Measurements from ENCODE around the gene CLIP2. TPM values are rescaled to one million over a fixed set of nuclear protein-coding genes. Genes with fewer than 3 reads are reported as not detected.

The CLIP2 gene
- polyA plus RNA-seq, 3 donors: 1.1 to 5.2 (median 1.3) TPM

GRCh38 chr7:74287303-74288033 lies 1.7 kb upstream of the CLIP2 start:
- no peak overlapping the region for H2AFZ ChIP-seq (ENCODE audit: insufficient read depth, low read depth, low read length, poor library complexity, severe bottlenecking)
- Mint-ChIP-seq H3K36me3 (no peaks in the 10 kb centered on the region), H3K27me3 (ENCODE audit: low read depth in 3 of 3) (peaks cover 2 to 23% (median 14%) of the 10 kb centered on the region in 3 donors), H3K4me3 (no peak overlapping the region), H3K9me3 (no peaks in the 10 kb centered on the region), H3K27ac (no peak overlapping the region), H3K4me1 (peaks cover 43% of the 10 kb centered on the region)
- H4K20me1 ChIP-seq (ENCODE audit: insufficient read depth, low read length): peaks cover 25% of the 10 kb centered on the region
- no peak overlapping the region for H3K4me2 ChIP-seq (replicated peaks; ENCODE audit: extremely low read depth, low read length, poor library complexity, severe bottlenecking)
- H3K4me1 ChIP-seq (ENCODE audit: control insufficient read depth in 1 of 2, insufficient read depth in 2 of 2, low read length in 2 of 2): peaks cover 30 to 33% of the 10 kb centered on the region in 2 donors
- intact Hi-C loops (cut with micrococcal nuclease): loop anchor here (2.0 to 10.0 kb wide), 3 partner anchors 33 to 223 kb away; partner anchors contain the start of gene RFC2 (in 1 of the 2)
- H3K27ac ChIP-seq (ENCODE audit: low read depth in 1 of 2, low read length in 2 of 2): no peak overlapping the region
- no peak for TF ChIP-seq CTCF (IDR thresholded peaks at IDR 0.05)
- H3K27me3 ChIP-seq (ENCODE audit: control insufficient read depth in 2 of 2, insufficient read depth in 2 of 2, low read length in 2 of 2): no peaks in the 10 kb centered on the region
- DNase-seq: no peak
- H3K4me3 ChIP-seq (replicated peaks in 1 of 3; ENCODE audit: low read depth in 2 of 3, low read length in 3 of 3): no peak overlapping the region
- no peak overlapping the region for H3K9ac ChIP-seq (ENCODE audit: insufficient read depth, low read length, poor library complexity, severe bottlenecking)
- H3K79me2 ChIP-seq (ENCODE audit: insufficient read depth, low read length): peaks cover 10% of the 10 kb centered on the region
- WGBS (ENCODE audit: insufficient coverage): 80% methylated on average over 1 of the region's 7 CpGs
- H3K36me3 ChIP-seq (replicated peaks in 1 of 2; ENCODE audit: control insufficient read depth in 1 of 2, insufficient read depth in 2 of 2, low read length in 2 of 2): no peaks in the 10 kb centered on the region
- no peaks in the 10 kb centered on the region for H3K9me3 ChIP-seq (replicated peaks in 1 of 2; ENCODE audit: control insufficient read depth in 1 of 2, insufficient read depth in 1 of 2, low read length in 2 of 2)

GRCh38 chr7:74288034-74288881 lies 949 bp upstream of the CLIP2 start:
- Mint-ChIP-seq H3K36me3 (no peaks in the 10 kb centered on the region), H3K4me3 (peak overlapping the region; percentile 83 to 88), H3K4me1 (peaks cover 49% of the 10 kb centered on the region), H3K27ac (peak overlapping the region in 2 of 7 donors; percentile 42 to 50), H3K27me3 (ENCODE audit: low read depth in 3 of 3) (peaks cover 2 to 23% (median 14%) of the 10 kb centered on the region in 3 donors), H3K9me3 (no peaks in the 10 kb centered on the region)
- Histone ChIP-seq H3K27ac (ENCODE audit: low read depth in 1 of 2, low read length in 2 of 2) (no peak overlapping the region), H3K9ac (ENCODE audit: insufficient read depth, low read length, poor library complexity, severe bottlenecking) (no peak overlapping the region), H4K20me1 (ENCODE audit: insufficient read depth, low read length) (peaks cover 33% of the 10 kb centered on the region), H3K9me3 (replicated peaks in 1 of 2; ENCODE audit: control insufficient read depth in 1 of 2, insufficient read depth in 1 of 2, low read length in 2 of 2) (no peaks in the 10 kb centered on the region), H2AFZ (ENCODE audit: insufficient read depth, low read depth, low read length, poor library complexity, severe bottlenecking) (peak overlapping the region; percentile 90), H3K79me2 (ENCODE audit: insufficient read depth, low read length) (peaks cover 14% of the 10 kb centered on the region), H3K4me1 (ENCODE audit: control insufficient read depth in 1 of 2, insufficient read depth in 2 of 2, low read length in 2 of 2) (peaks cover 30 to 34% of the 10 kb centered on the region in 2 donors), H3K4me2 (replicated peaks; ENCODE audit: extremely low read depth, low read length, poor library complexity, severe bottlenecking) (peak overlapping the region; percentile 86), H3K36me3 (replicated peaks in 1 of 2; ENCODE audit: control insufficient read depth in 1 of 2, insufficient read depth in 2 of 2, low read length in 2 of 2) (no peaks in the 10 kb centered on the region), H3K4me3 (replicated peaks in 1 of 3; ENCODE audit: low read depth in 2 of 3, low read length in 3 of 3) (peak overlapping the region in 2 of 3 experiments; percentile 41 to 85), H3K27me3 (ENCODE audit: control insufficient read depth in 2 of 2, insufficient read depth in 2 of 2, low read length in 2 of 2) (no peaks in the 10 kb centered on the region)
- intact Hi-C loops (cut with micrococcal nuclease): loop anchor here (2.0 to 10.0 kb wide), 3 partner anchors 33 to 223 kb away; partner anchors contain the start of gene RFC2 (in 1 of the 2)
- TF ChIP-seq CTCF (IDR thresholded peaks at IDR 0.05): no peak
- 2% methylated on average over 8 of the region's 20 CpGs for WGBS (ENCODE audit: insufficient coverage)
- DNase-seq: peak in 2 of 3 donors; percentile 10 to 24

Measured in CD14-positive monocyte (primary cell).